Fibroblast of skin of left biceps (primary cell): ENCODE measurements around the gene GTF2A1.

Source experiments
- DNase-seq, 2 experiments: peaks; one replicate each; pipeline ENCODE4 v3.0.0-alpha.2; 2013; ENCODE audit warnings: low read depth in 2 of 2

The GTF2A1 gene

DNA sequence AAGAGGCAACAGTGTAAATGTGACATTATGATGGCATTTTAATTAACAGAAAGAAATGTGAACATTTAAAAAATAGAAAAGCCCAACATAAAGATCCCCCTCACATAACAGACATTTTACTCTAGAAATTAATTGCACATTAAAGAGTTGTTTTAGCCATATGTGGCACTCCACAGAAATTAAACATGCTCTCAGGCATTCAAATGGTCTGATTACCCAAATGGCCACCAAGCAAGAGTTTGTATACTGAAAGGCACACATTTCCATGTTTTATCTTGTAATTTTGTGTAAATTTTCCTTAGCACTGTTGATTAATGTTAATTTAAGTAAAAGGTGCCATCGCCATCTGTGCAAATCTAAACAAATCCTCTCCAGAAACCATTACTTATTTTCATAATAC is 43.5 kb downstream of the GTF2A1 start:
- DNase-seq: no peak

DNA sequence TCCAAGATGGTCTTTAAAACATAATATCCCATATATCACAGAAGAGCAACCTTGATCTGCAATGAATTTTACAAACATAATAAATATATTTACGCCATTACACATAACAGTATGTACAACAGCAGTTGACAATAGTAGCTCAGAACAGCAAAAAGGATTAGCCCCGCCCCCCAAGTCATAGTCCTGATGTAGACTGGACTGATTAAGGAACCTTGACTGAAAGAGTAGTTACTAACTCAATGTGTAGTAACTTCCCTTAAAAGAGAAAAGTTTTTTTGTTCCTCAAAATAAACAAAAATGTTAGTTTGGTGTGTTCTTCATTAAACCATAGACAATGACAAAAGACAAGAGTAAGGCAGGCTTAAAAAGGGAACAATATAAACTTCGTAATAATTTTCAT is 44.5 kb downstream of the GTF2A1 start:
- DNase-seq: no peak

DNA sequence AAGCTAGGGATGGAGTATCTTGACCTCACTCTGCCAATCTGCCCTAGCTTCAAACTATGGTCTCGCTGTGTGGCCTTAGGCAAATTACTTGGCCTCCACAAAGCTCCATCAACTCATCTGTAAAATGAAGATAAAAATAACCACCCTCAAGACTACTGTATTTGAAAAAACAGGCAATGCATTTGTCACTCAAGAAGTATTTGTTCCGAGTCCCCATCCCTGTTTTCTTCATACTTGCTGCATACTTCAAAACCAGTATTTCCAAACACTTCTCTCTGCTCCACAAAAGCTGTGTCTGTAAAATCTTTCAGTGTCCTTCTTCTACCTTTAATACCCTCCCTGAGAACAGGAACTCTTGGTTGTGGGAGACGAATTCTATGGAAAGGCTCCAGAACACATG is 47.9 kb downstream of the GTF2A1 start:
- no peak for DNase-seq

DNA sequence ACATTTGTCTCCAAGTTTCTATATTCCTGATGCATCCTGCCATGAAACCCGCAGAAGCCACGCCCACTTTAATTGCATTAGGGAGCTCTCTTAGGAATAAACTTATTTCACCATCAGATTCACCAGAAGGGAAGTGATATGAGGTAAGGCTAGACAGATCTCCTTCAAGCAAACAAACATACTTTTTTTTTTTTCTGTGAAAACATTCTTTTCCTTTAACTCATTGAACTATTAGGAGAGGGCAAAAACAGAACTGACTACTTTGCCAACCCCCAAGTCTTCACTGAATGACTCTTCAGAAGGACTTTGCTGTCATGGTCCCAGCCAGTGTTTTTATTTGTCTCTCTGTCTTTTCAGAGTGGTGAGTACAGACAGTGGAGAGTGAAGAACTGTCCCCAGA is 48.4 kb downstream of the GTF2A1 start:
- DNase-seq: no peak

DNA sequence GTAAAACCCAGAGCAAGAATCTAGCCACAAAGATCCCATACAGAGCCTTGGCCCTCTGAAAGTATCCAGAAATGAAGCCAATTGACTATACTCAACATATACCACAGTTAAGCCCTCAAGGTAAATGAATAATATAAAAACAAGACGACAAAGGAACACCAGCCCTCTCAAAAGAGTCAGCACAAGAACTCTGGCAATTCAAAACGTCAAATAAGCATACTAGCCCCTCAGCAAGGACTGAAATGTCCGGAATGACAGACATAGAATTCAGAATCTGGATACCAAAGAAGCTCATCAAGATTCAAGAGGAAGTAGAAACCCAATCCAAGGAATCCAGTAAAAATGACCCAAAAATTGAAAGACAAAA is 49.9 kb downstream of the GTF2A1 start:
- DNase-seq: no peak

DNA sequence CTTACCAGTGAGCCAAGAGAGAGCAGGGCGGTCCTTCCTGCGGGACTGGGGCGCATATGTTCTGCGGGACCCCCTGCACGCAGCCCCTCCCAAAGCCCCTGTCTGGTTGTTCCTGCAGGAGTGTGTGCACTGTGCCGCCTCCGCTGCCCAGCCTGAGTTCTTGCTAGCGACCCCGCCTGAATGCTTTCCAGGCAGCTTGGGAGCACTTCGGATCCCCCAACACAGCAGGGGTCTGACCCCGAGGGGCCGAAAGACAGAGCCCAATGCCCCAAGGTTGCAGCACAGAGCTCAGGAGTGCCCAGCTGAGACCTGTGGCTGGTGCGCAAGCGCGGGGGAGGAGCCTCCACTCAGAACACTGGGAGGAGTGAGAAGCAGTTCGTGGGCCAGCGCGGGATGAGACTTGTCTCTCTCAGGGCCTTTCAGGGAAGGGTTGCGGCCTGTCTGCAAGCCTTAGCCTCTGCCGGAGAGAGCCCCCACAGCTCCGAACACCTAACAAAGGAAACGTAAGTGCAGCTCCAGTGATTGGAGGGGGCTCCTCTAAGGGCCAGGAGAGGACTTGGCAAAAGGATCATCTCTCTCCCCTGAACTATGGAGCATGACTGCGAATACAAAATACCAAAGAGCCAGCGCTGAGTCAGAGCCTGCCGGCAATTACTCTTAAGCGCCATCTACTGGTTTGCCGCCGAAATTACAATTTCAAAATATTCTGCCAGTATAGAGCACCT is 50.5 kb downstream of the GTF2A1 start:
- DNase-seq: peak; percentile 54 to 56

DNA sequence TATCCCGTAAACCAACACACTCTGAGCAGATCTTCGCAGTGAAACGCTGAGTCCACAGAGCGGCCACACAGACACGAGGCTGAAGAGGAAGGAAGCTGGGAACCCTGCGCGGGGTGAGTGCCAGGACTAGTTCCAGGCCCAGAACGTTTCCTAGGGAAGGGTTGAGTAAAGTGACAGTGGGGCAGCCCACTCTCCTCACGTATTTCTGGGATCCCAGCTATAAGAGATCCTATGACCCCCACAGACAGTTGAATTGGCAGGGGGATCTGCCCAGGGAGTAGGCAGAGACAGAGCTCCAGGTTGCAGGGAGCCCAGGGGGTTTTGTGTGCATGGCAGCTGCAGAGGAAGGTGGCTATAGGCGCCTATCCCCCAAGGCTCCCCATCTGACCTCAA is 51.1 kb downstream of the GTF2A1 start:
- DNase-seq: no peak

DNA sequence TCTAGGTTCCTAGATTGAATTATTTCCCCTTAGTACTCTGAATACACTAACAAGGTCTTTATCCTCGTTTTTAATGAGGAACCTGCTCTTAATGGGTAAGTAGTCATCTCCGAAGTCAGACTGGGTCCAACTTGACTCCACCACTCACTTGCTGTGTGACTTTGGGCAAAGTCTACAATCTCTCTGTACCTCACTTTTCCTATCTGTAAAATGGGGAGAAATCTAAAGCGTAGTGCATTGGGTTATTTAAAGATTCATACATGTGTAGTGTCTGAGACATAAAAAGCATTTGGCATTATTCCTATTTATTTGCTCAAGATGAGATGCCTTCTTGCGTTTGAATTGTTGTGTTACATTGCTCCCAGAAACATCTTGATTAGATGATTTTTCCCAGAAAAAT is 51.5 kb downstream of the GTF2A1 start:
- DNase-seq: no peak

DNA sequence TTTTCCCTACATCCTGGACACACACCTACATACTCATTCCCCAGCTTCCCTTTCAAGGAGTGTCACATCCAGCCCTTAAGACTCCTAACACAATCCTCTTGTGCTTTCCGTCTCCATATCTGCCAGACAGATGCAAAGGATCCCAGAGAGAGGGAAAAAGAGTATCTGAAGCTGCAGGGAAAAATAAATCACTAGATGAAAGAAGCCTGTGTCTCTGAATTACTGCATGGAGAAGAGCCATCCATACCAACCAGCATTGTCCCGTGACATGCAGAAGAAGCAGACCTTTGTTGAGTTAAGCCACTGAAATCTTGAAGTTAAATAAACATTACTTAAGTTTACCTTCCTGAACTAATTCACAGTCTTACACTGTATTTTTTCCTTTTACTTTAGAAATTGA is 54.6 kb downstream of the GTF2A1 start:
- DNase-seq: no peak

DNA sequence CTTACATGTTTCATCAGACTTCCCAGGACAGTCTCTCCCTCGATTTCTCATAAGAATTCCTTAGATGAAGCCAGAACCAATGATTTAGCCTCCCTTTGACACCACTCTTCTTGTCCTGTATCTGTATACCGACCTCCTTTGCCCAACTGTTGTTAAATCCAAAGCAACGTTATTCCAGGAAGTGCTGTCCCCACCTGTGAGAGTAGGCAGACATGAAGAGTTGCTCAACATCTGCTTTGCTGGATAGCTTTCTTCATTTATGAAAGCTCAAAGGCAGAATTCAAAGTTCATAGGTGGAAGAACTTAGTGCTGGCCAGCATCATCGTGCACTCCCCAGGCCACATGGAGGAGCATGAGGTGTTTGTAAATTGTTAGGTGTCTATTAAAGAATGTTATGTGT is 55.6 kb downstream of the GTF2A1 start:
- DNase-seq: no peak

DNA sequence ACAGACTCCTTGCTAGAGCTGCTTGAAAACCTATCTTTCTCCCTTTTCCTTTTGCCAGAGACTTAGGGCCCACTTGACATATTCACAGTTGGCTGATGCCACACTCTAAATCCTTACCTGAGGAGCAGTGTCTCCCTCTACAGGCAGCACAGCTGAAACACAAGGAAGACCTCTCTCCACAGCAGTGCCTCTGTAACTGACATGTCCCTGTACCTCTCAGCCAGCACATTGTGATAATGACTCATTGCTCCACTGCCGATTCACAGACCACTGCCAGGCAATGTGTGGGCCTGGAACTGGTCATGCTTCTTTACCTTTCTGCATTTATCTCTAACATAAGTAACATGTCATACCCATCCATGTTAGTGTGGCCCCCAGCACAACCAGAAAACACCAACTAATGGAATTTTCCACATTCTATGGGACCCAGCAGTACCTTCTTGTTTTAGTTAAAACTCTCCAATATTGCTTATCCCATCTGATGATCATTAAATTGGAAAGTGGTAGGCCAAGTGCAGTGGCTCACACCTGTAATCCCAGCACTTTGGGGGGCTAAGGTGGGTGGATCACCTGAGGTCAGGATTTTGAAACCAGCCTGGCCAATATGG is 56.5 kb downstream of the GTF2A1 start:
- no peak for DNase-seq

DNA sequence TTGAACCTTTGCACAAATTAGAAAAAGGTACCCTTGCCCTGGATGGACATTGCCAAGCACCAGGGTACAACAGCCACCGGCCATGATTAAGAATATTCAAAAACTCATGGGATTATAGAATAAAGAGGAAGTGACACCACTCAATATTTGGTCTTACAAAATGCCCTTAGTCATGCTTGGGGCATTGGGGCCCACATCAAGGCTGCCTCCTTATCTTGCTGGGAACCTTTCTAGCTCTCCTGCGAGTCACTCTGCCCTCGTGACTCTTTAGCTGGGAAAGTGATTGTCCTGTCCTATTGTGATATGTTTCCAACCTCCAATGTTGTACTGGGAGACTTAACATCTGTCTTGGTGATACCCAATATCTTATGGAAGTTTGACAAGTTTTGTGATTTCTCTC is 57.8 kb downstream of the GTF2A1 start:
- DNase-seq: no peak

DNA sequence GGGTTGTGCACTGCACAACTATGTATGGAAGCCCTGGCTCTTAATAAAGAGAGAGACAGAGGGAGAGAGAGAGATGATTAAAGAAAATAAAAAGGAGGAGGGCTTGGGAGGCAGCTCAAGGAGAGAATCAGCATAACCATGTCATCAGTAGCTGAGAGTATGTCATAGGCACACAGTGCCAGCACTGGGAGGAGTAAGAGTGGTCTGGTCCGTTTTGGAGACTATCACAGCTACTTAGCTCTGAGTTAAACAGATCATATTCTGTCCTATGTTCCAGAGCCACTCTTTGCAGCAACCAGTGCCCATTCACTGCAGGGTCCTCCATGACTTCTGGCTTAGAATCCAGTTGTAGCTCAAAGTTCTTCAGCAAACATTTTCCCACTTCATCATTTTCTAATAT is 59.0 kb downstream of the GTF2A1 start:
- no peak for DNase-seq

DNA sequence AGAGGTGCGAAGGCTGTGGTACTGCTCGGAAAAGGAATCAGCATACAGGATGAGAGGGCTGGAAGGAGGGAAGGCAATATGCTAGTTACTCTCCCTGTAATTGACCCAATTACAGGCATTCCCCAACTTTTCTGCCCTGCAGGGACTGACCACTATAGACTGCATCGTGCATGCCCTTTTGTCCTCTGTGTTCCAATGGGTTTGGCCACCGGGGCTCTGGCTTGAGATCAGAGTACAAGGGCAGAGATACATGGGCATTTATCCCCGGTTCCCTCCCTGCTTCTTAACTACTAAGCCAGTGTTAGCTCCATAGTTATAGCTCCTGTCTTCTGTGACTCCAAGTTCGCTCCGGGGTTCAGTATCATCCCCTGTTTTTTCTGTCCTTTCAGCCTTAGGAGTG is 59.7 kb downstream of the GTF2A1 start:
- DNase-seq: no peak

DNA sequence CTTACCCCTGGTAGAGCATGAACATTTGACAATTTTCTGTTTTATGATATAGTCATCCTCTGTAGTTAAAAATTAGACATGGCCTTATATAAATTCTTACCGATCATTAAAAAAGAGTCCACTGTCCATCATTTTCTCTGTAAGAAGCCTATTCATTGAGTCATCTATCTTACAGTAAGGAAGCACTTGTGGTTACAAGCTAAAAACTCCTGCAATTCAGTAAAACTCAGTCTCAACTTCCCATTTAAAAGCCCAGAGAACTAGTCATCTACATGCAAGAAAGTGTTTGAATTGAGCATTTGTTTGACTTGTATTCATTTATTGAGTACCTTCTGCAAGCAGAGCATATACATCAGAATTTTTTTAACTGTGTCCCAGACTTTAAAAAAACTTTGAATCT is 63.3 kb downstream of the GTF2A1 start:
- no peak for DNase-seq

DNA sequence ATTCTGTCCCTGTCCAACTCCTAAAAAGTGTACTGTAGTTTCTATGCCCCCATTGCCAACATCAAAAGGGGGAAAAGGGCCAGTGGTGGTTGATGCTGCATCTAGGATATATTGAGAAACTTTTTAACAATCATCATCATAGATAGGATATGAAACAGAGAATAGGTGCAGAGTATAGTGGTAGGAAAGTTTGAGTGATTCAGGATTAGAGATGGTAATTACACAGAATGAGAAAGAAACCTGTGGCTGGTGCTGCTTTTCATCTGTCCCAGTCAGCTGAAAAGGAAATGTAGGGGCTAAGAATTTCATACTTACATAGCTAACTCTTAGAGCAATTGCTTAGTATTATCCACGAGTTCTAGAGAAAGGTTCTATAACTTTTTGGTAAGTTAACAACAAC is 67.6 kb downstream of the GTF2A1 start:
- no peak for DNase-seq

DNA sequence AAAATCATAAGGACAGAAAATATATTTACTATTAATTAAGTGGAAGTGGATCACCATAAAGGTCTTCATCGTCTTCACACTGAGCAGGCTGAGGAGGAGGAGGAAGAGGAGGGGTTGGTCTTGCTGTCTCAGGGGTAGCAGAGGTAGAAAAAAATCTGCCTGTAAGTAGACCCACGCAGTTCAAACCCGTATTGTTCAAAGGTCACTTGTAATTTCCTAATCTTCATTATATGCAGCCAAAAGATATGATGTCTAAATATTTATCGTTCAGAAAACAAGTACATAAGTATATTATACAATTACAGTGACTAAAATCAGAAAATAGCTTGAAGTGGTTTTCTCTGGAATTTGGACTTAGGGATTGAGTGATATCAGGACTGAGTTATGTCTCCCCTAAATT is 72.1 kb downstream of the GTF2A1 start:
- no peak for DNase-seq

DNA sequence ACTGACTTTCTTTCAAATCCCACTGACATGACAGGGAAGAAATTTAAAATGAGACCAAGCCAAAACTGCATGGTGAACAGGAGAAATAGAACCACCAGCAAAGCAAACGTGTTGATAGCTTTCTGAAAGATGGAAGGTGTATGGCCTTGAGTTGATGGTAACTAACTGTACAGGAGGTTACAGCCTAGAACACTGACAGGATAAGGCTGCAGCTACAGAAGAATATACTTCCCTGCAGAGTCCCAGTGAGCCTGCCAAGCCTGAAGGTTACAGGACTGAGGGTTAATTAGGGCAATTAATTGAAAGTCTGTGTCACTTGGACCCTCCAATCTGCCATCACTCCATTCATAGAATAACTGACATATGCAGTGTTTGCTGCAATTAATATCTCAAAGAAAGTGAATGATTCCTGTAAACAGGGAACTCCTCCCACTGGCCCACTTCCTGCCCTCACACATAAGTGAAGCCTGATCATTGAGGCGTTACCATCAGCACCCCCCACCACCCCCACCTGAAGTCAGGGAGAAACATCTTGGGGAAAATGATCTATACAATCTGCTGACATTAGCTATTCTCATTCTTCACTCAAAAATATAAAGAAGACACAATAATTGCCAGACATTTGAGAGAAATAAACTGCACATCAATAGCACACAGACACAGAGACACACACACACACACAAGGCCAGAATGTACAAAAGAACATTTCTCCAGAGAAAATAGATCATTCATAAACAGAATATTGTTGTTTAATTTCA is 73.4 kb downstream of the GTF2A1 start:
- DNase-seq: no peak

DNA sequence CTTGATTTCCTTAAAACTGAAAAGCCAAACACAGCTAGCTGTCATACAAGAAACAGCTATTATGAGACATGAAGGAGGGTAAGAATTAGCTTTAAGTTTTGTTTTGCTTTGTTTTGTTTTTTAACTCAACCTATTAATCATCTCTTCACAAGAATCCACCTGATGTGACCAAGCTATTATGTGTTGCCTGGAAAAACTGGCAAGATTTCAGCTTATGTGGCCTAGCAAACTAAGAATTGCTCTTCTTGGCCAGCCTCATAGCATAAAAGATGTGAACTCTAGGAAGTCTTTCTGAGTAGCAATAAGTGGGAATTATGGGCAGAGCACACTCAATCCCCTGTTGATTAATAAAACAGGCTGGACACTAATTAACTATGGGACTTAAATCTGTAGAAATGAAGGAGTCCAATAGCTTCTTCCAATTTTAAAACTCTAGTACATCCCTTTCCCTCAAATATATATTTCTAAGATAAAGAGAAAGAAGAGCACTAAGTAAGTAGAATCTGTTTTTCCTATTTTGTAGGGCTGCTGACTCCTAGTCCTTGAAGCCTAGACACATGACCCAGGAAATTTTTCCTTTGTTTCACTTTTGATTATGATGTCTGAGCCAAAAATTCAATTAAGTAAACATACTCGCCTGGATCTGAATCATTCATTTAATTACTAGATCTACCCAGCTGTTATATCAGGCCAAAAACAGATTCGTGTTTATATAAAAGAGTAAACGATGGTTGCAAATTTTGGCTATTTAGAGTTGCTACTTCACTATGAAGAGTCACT is 75.7 kb downstream of the GTF2A1 start:
- DNase-seq: no peak

DNA sequence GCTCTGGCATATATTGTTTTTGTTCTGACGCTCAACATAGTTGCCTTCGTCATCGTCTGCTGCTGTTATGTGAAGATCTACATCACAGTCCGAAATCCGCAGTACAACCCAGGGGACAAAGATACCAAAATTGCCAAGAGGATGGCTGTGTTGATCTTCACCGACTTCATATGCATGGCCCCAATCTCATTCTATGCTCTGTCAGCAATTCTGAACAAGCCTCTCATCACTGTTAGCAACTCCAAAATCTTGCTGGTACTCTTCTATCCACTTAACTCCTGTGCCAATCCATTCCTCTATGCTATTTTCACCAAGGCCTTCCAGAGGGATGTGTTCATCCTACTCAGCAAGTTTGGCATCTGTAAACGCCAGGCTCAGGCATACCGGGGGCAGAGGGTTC is 77.0 kb downstream of the GTF2A1 start:
- DNase-seq: no peak

DNA sequence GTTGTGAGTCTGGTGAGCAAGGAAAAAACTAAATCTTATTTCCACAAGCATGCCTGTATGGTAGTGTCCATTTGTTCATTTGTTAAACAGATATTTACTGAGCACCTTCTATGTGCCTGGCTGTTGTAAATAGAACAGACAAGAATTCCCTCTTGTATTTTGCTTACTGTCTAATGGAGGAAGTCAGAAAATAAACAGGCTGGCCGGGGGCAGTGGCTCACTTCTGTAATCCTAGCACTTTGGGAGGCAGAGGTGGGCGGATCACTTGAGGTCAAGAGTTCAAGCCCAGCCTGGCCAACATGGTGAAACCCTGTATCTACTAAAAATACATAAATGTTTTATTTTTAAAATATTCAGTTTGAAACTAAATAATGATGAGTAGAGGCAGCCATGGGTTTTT is 79.3 kb downstream of the GTF2A1 start:
- DNase-seq: no peak

DNA sequence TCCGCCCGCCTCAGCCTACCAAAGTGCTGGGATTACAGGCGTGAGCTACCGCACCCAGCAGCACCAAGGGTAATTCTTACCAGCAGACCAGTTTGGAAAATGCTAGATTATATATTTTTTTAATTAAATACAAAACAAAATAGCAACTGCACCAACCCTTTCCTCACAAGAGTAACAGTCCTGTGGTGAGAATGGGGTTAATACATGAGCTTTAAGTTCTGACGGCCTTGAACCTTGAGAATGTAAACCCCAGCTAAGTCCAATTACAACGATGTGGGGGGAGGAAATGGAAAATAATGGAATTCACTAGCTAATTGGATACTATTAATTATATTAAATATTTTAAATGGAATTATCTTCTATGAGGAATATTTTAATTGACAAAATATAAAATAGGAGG is 82.3 kb downstream of the GTF2A1 start:
- DNase-seq: no peak

DNA sequence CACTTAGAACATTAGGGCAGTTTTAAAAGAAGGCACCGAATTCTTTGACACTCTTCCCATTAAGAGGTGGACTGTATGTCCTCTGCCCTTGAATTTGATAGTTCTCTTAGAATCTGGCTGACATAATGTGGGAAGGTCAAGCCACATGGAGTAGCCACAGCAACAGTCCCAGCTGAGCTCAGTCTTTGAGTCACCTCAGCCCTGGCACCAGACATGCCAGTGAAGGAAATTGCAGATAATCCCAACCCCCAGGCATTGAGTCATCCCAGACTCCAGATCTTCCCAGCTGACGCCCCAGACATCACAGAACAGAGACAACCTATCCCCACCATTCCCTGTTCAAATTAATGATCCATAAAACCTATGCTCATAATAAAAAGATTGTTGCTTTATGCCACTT is 83.4 kb downstream of the GTF2A1 start:
- DNase-seq: no peak
